ENCODE measurements around the gene LPCAT2.

The LPCAT2 gene

GRCh38 chr16:55470533-55471371 lies 38.1 kb upstream of the LPCAT2 start:
- no peaks in the 10 kb centered on the region for H3K36me3 ChIP-seq (ENCODE audit: control insufficient read depth, insufficient read depth, low read length)
- WGBS, 2 experiments = 53 to 67% methylated on average over 7 of the region's 7 CpGs

GRCh38 chr16:55471448-55472097 lies 37.3 kb upstream of the LPCAT2 start:
- Histone ChIP-seq H3K9me3 (ENCODE audit: control insufficient read depth, low read length) (no peaks in the 10 kb centered on the region), H3K27ac (ENCODE audit: insufficient read depth, low read depth, low read length, poor library complexity, severe bottlenecking) (no peak overlapping the region), H3K4me3 (ENCODE audit: insufficient read depth, low read depth, low read length) (no peak overlapping the region), H3K4me1 (ENCODE audit: control insufficient read depth, insufficient read depth, low read length) (peaks cover 4% of the 10 kb centered on the region), H3K36me3 (ENCODE audit: control insufficient read depth, insufficient read depth, low read length) (no peaks in the 10 kb centered on the region), H3K27me3 (ENCODE audit: control insufficient read depth, insufficient read depth, low read length, poor library complexity, severe bottlenecking) (peaks cover 11% of the 10 kb centered on the region)
- 88 to 92% methylated on average over 4 of the region's 4 CpGs for WGBS, 2 experiments

More at GRCh38 chr16:55470533-55471371, 38.1 kb upstream of the LPCAT2 start:
- H3K4me3 ChIP-seq (ENCODE audit: insufficient read depth, low read depth, low read length) = no peak overlapping the region
- peaks cover 9% of the 10 kb centered on the region for H3K27me3 ChIP-seq (ENCODE audit: control insufficient read depth, insufficient read depth, low read length, poor library complexity, severe bottlenecking)
- no peak overlapping the region for H3K27ac ChIP-seq (ENCODE audit: insufficient read depth, low read depth, low read length, poor library complexity, severe bottlenecking)
- no peaks in the 10 kb centered on the region for H3K9me3 ChIP-seq (ENCODE audit: control insufficient read depth, low read length)
- H3K4me1 ChIP-seq (ENCODE audit: control insufficient read depth, insufficient read depth, low read length) = peaks cover 4% of the 10 kb centered on the region

DNA sequence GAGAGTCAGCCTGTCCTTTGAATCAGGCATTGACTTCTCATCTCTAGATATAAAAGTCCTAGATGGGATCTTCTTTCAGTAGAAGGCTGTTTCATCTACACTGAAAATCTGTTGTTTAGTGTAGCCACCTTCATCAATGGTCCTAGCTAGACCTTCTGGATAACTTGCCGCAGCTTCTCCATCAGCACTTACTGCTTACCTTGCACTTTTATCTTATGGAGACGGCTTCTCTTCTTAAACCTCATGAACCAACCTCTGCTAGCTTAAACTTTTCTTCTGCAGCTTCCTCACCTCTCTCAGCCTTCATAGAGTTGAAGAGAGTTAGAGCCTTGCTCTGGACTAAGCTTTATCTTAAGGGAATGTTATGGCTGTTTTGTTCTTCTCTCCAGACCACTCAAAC lies 35.3 kb upstream of the LPCAT2 start:
- Histone ChIP-seq H3K36me3 (ENCODE audit: control insufficient read depth, insufficient read depth, low read length) (no peaks in the 10 kb centered on the region), H3K4me1 (ENCODE audit: control insufficient read depth, insufficient read depth, low read length) (peaks cover 4% of the 10 kb centered on the region), H3K27ac (ENCODE audit: insufficient read depth, low read depth, low read length, poor library complexity, severe bottlenecking) (no peak overlapping the region), H3K4me3 (ENCODE audit: insufficient read depth, low read depth, low read length) (no peak overlapping the region), H3K9me3 (ENCODE audit: control insufficient read depth, low read length) (no peaks in the 10 kb centered on the region), H3K27me3 (ENCODE audit: control insufficient read depth, insufficient read depth, low read length, poor library complexity, severe bottlenecking) (peaks cover 31% of the 10 kb centered on the region)
- 89 to 91% methylated on average over 2 of the region's 2 CpGs for WGBS, 2 experiments

GRCh38 chr16:55474821-55475220 lies 34.1 kb upstream of the LPCAT2 start:
- no peak overlapping the region for H3K27ac ChIP-seq (ENCODE audit: insufficient read depth, low read depth, low read length, poor library complexity, severe bottlenecking)
- H3K9me3 ChIP-seq (ENCODE audit: control insufficient read depth, low read length) = no peaks in the 10 kb centered on the region
- no peaks in the 10 kb centered on the region for H3K36me3 ChIP-seq (ENCODE audit: control insufficient read depth, insufficient read depth, low read length)
- H3K4me3 ChIP-seq (ENCODE audit: insufficient read depth, low read depth, low read length) = no peak overlapping the region
- H3K4me1 ChIP-seq (ENCODE audit: control insufficient read depth, insufficient read depth, low read length) = peaks cover 4% of the 10 kb centered on the region
- 89 to 96% methylated on average over 3 of the region's 3 CpGs for WGBS, 2 experiments
- peaks cover 40% of the 10 kb centered on the region for H3K27me3 ChIP-seq (ENCODE audit: control insufficient read depth, insufficient read depth, low read length, poor library complexity, severe bottlenecking)

DNA sequence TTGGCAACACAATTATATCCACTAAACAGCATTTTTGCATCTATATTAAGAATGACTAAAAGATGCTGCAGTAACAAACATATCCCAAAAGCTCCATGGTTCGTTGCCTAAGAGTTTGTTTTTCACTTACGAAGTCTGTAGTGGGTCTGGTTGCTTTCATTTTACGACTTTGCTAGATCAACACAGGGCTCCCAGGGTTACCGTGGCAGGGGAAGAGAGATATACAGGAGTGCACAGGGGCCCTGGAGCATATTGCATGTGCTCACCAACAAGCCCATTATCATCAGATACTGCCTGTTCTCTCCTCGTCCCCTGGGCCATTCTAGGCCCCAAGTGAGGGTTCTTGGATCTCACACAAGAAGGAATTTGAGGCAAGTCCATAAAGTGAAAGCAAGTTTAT lies 33.0 kb upstream of the LPCAT2 start:
- Histone ChIP-seq H3K27ac (ENCODE audit: insufficient read depth, low read depth, low read length, poor library complexity, severe bottlenecking) (no peak overlapping the region), H3K27me3 (ENCODE audit: control insufficient read depth, insufficient read depth, low read length, poor library complexity, severe bottlenecking) (peaks cover 51% of the 10 kb centered on the region), H3K4me1 (ENCODE audit: control insufficient read depth, insufficient read depth, low read length) (no peaks in the 10 kb centered on the region), H3K36me3 (ENCODE audit: control insufficient read depth, insufficient read depth, low read length) (no peaks in the 10 kb centered on the region), H3K4me3 (ENCODE audit: insufficient read depth, low read depth, low read length) (no peak overlapping the region), H3K9me3 (ENCODE audit: control insufficient read depth, low read length) (no peaks in the 10 kb centered on the region)
- 89 to 92% methylated on average over 5 of the region's 5 CpGs for WGBS, 2 experiments

DNA sequence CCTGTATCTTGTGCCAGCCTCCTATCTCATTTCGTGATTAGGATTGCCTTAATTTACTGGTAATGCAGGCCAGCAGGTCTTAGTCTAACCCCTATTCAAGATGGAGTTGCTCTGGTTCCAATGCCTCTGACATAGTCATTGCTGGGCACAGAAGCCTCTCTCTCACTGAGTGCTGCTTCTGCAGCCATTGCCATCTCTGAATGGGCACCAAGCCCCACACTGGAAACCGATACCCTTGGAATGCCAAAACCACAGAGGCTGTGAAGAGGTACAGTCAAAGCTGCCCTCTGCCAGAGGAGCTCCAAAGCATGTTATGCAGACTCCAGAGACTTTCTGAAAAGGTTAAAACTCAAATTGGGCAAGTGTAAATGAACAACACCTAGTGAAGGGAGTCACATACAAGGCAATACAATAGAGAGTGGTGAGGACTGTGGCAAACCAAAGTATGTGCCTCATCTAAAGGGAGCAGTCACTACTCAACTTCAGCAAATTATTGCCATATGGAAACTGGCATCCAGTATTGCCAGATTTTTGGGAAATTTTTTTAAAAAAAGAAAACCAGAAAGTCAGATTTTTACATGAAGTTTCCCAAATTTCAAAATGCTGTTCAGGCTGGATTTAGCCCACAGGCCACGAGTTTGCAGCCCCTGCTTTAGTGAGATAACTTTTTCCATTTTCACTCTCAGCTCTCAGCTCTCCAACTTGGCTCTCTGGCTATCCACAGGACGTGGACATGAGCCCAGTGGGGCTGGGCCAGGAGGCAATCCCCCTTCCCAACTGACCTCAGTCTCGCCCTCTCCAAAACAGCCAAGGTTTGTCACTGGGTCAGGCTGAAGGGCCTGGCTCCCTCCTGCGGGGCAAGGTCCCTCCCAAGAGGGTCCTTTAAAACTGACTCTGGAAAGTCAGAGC lies 32.0 kb upstream of the LPCAT2 start:
- Histone ChIP-seq H3K4me1 (ENCODE audit: control insufficient read depth, insufficient read depth, low read length) (no peaks in the 10 kb centered on the region), H3K27me3 (ENCODE audit: control insufficient read depth, insufficient read depth, low read length, poor library complexity, severe bottlenecking) (peaks cover 59% of the 10 kb centered on the region), H3K27ac (ENCODE audit: insufficient read depth, low read depth, low read length, poor library complexity, severe bottlenecking) (no peak overlapping the region)

DNA sequence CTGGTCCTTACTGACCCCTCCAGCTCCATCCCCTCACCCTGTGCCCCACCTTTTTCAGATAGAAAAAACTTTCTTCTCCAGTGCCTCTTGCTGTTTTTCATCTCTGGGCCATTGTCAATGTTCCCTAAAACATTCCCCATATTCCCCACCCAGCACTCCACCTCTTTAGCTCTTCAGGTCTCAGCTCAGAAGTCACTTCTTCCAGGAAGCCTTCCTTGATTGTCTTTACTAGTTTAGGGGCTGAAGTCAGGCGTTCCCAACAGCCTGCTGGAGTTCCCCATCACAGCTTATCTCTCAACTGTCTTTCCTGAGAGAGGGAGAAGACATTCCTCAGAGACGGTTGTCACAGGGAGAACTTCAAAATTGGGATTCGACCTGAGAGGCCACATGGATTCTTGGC lies 31.1 kb upstream of the LPCAT2 start:
- H3K9me3 ChIP-seq (ENCODE audit: control insufficient read depth, low read length) = no peaks in the 10 kb centered on the region
- H3K4me1 ChIP-seq (ENCODE audit: control insufficient read depth, insufficient read depth, low read length) = no peaks in the 10 kb centered on the region
- H3K4me3 ChIP-seq (ENCODE audit: insufficient read depth, low read depth, low read length) = no peak overlapping the region
- no peak overlapping the region for H3K27ac ChIP-seq (ENCODE audit: insufficient read depth, low read depth, low read length, poor library complexity, severe bottlenecking)
- WGBS, 2 experiments = 63 to 64% methylated on average over 3 of the region's 3 CpGs
- H3K36me3 ChIP-seq (ENCODE audit: control insufficient read depth, insufficient read depth, low read length) = no peaks in the 10 kb centered on the region
- H3K27me3 ChIP-seq (ENCODE audit: control insufficient read depth, insufficient read depth, low read length, poor library complexity, severe bottlenecking) = peaks cover 59% of the 10 kb centered on the region

More for the DNA sequence above, 32.0 kb upstream of the LPCAT2 start:
- H3K9me3 ChIP-seq (ENCODE audit: control insufficient read depth, low read length) = no peaks in the 10 kb centered on the region
- 82 to 85% methylated on average over 6 of the region's 6 CpGs for WGBS, 2 experiments
- no peaks in the 10 kb centered on the region for H3K36me3 ChIP-seq (ENCODE audit: control insufficient read depth, insufficient read depth, low read length)
- no peak overlapping the region for H3K4me3 ChIP-seq (ENCODE audit: insufficient read depth, low read depth, low read length)

DNA sequence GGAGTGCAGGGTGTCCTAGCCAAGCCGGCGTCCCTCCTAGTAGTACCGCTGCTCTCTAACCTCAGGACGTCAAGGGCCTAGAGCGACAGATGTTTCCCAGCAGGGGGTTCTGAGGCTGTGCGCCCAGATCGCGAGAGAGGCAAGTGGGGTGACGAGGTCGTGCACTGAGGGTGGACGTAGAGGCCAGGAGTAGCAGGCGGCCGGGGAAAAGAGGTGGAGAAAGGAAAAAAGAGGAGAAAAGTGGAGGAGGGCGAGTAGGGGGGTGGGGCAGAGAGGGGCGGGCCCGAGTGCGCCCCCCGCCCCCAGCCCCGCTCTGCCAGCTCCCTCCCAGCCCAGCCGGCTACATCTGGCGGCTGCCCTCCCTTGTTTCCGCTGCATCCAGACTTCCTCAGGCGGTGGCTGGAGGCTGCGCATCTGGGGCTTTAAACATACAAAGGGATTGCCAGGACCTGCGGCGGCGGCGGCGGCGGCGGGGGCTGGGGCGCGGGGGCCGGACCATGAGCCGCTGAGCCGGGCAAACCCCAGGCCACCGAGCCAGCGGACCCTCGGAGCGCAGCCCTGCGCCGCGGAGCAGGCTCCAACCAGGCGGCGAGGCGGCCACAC lies 29.9 kb upstream of the LPCAT2 start, which contains the start of gene MMP2:
Gene MMP2, plus strand, starts transcription at position 372 of the 603 bp plus-strand sequence. CDS start 282 bp downstream, outside the sequence.
- no peaks in the 10 kb centered on the region for H3K36me3 ChIP-seq (ENCODE audit: control insufficient read depth, insufficient read depth, low read length)
- peak within 1 kb of the TSS; percentile 62 for H3K27ac ChIP-seq (ENCODE audit: insufficient read depth, low read depth, low read length, poor library complexity, severe bottlenecking)
- WGBS, 2 experiments = 1% methylated on average over 46 of the region's 46 CpGs
- H3K4me3 ChIP-seq (ENCODE audit: insufficient read depth, low read depth, low read length) = peak within 1 kb of the TSS; percentile 54
- no peaks in the 10 kb centered on the region for H3K4me1 ChIP-seq (ENCODE audit: control insufficient read depth, insufficient read depth, low read length)
- H3K9me3 ChIP-seq (ENCODE audit: control insufficient read depth, low read length) = no peaks in the 10 kb centered on the region
- H3K27me3 ChIP-seq (ENCODE audit: control insufficient read depth, insufficient read depth, low read length, poor library complexity, severe bottlenecking) = peaks cover 56% of the 10 kb centered on the region

DNA sequence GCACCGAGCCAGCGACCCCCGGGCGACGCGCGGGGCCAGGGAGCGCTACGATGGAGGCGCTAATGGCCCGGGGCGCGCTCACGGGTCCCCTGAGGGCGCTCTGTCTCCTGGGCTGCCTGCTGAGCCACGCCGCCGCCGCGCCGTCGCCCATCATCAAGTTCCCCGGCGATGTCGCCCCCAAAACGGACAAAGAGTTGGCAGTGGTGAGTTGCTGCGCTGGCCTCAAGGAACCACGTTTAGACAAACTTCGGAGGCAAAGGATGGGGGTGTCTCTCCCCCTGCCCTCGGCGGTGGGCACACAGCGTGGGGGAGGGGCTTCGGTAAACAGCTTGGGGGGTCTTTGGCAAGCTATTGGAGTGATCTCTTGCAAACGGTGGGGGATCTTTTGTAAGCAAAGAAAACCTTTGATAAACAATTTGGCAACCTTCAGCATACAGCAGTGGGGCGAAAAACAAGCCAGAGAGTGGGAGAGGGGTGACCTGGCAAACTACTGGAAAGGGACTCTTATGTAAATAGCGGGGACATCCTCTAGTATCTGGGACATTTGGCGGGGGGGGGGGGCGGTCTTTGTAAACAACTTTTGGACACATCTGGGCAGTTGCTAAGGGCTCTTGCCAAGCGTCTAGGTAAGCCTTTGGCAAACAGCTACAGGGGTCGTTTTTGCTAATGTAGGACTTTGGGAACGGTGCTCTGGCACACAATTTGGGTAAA lies 29.3 kb upstream of the LPCAT2 start:
- H3K4me3 ChIP-seq (ENCODE audit: insufficient read depth, low read depth, low read length) = peak overlapping the region; percentile 54
- H3K4me1 ChIP-seq (ENCODE audit: control insufficient read depth, insufficient read depth, low read length) = no peaks in the 10 kb centered on the region
- WGBS, 2 experiments = 1% methylated on average over 41 of the region's 41 CpGs
- no peaks in the 10 kb centered on the region for H3K36me3 ChIP-seq (ENCODE audit: control insufficient read depth, insufficient read depth, low read length)
- H3K27me3 ChIP-seq (ENCODE audit: control insufficient read depth, insufficient read depth, low read length, poor library complexity, severe bottlenecking) = peaks cover 54% of the 10 kb centered on the region
- H3K9me3 ChIP-seq (ENCODE audit: control insufficient read depth, low read length) = no peaks in the 10 kb centered on the region
- peak overlapping the region; percentile 62 for H3K27ac ChIP-seq (ENCODE audit: insufficient read depth, low read depth, low read length, poor library complexity, severe bottlenecking)

Data from ectodermal cell (in vitro differentiated cells).